Measurements from ENCODE around the gene ZNF653.

ZNF653 gene, protein sequence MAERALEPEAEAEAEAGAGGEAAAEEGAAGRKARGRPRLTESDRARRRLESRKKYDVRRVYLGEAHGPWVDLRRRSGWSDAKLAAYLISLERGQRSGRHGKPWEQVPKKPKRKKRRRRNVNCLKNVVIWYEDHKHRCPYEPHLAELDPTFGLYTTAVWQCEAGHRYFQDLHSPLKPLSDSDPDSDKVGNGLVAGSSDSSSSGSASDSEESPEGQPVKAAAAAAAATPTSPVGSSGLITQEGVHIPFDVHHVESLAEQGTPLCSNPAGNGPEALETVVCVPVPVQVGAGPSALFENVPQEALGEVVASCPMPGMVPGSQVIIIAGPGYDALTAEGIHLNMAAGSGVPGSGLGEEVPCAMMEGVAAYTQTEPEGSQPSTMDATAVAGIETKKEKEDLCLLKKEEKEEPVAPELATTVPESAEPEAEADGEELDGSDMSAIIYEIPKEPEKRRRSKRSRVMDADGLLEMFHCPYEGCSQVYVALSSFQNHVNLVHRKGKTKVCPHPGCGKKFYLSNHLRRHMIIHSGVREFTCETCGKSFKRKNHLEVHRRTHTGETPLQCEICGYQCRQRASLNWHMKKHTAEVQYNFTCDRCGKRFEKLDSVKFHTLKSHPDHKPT

DNA sequence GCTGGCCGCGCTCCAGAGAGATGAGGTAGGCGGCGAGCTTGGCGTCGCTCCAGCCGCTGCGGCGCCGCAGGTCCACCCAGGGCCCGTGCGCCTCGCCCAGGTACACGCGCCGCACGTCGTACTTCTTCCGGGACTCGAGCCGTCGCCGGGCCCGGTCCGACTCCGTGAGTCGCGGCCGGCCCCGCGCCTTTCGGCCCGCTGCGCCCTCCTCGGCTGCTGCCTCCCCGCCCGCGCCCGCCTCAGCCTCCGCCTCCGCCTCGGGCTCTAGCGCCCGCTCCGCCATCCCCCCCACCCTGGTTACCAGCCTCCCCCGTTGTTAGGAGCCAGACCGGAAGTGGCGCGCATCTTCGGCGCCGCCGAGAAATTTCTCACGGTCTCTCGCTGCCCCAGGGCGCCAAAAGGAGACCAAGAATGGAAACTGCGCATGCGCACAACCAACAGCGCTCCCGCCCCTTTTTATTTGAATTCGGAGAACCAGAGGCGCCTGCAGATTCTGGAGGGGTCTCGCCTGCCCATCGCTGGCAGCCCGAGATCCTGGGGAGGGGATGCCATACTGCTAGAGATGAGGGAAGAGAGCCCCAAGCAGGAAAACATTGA lies at the start of gene ZNF653:
Gene ZNF653 (minus strand): TSS at position 336 of the 597 bp plus-strand sequence. CDS start 53 bp downstream, at position 283.
- DNase-seq (ENCODE audit: low read depth) = peak; percentile 90

DNA sequence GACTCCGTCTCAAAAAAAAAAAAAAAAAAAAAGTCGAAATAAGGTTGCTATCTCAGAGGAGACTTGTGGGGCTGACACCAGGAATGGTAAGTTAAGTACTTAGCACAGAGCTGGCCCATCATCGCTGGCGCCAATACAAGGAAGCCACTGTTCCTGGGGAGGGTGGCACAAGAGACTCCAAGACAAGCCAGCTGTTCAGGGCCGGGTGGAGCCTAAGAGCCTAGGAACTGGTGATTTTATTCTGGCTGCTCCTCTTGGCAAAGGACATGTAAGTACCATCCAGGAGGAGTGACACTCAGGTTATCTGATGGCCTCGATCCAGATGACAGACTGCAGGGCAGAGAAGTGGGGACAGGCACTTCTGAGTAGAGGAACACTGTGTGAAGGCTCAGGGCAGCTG lies 49.6 kb upstream of the ZNF653 start:
- DNase-seq (ENCODE audit: low read depth) = no peak

DNA sequence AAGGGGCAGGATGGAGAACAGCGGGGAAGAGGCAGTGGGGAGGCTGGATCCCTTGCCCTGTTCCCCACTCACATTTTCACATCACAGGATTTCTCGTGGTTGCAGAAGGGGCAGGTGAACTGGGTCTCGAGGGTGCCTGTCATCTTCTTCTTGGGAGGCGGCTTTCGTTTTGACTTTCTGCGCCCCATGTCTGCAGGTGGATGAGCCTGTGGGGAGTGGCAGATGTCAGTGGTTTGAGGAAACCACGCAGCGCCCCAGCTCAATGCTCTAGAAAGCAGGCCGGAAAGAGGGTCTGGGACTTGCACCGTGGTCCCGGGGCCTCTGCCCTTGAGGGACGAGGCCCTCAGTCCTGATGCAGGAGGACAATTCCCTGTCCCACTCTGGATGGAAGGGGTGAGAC lies 48.5 kb upstream of the ZNF653 start:
- no peak for DNase-seq (ENCODE audit: low read depth)

DNA sequence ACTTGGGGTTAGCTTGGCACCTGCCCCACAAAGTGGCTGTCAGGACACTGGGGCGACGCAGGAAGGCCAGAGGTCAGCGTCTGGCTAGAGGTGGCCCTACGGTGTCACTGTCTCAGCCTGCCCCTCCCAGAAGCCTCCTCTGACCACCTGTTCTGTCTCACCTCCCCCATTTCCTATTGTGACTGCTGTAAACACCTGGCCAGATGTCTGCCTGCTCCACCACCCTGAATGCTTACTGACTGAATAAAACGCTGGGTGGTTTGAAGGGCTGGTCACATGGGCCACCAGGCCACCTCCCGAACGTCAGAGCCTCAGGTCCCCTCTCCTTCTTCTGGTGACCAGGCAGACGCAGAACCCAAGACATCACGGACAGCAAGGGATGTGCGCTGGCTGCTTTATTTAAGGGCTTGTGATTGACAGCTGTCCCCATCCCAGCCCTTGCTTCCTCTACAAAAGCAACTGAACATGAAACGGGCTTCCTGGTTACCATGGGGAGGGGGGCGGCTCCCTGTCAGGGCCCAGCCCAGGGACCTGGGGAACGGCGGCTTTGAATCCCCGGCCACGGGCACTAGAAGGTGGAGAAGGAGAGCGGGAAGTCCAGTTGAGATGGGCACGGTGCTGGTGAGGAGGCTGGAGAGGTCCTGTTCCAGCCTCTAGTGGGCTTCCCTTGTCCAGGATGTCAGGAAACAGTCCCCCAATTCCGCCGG lies 47.2 kb upstream of the ZNF653 start:
- DNase-seq (ENCODE audit: low read depth) = no peak

DNA sequence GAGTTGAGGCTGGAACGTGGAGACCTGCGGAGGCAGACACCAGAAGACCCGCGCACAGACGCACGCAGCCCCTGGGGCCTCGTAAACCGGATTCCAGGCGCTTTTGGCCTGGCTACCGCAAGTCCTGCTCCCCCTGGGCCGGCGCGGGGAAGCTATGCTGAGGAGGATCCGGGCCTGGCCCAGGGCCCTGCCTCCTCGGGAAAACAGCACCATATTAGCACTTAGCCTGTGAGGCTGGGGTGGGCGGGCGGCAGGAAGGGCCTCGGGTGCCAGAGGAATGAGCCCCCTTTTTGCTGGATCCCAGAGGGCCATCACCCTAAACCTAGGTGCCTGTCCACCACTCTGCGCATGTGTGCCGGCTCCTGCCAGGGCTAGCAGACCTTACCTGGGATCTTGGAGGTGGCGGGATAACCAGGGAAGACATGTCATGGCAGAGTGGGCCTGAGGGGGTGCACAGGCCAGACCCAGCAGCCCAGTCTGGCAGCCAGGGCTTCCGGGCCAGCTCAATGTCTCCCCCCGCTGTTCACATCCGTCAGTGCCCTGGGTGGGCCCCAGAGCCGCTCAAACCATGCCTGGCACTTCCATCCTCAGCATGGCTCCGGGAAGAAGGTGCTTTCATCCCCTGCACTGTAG lies 46.1 kb upstream of the ZNF653 start:
- DNase-seq (ENCODE audit: low read depth) = no peak

DNA sequence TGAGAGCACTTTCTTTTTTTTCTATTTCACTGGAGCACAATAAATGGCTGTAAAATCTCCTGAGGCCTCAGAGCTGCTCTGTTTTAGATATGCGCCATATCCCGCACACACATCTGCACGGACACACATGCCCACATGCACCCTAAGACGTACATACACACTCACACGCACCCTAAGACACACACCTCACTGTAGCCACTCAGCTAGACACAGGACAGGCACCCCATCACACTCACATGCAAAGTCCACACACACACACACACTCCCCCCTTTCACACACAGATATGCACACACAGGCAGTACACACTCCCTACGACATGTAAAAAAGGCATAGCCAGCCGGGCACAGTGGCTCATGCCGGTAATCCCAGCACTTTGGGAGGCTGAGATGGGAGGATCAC lies 44.6 kb upstream of the ZNF653 start:
- no peak for DNase-seq (ENCODE audit: low read depth)

DNA sequence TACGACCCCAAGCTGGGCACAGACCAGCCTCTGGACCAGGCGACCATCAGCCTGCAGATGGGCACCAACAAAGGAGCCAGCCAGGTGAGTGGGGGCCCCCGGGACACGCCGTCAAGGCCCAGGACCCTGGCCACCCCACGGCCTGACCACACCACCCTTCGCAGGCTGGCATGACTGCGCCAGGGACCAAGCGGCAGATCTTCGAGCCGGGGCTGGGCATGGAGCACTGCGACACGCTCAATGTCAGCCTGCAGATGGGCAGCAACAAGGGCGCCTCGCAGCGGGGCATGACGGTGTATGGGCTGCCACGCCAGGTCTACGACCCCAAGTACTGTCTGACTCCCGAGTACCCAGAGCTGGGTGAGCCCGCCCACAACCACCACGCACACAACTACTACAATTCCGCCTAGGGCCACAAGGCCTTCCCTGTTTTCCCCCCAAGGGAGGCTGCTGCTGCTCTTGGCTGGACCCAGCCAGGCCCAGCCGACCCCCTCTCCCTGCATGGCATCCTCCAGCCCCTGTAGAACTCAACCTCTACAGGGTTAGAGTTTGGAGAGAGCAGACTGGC lies 43.8 kb upstream of the ZNF653 start:
- DNase-seq (ENCODE audit: low read depth) = no peak

DNA sequence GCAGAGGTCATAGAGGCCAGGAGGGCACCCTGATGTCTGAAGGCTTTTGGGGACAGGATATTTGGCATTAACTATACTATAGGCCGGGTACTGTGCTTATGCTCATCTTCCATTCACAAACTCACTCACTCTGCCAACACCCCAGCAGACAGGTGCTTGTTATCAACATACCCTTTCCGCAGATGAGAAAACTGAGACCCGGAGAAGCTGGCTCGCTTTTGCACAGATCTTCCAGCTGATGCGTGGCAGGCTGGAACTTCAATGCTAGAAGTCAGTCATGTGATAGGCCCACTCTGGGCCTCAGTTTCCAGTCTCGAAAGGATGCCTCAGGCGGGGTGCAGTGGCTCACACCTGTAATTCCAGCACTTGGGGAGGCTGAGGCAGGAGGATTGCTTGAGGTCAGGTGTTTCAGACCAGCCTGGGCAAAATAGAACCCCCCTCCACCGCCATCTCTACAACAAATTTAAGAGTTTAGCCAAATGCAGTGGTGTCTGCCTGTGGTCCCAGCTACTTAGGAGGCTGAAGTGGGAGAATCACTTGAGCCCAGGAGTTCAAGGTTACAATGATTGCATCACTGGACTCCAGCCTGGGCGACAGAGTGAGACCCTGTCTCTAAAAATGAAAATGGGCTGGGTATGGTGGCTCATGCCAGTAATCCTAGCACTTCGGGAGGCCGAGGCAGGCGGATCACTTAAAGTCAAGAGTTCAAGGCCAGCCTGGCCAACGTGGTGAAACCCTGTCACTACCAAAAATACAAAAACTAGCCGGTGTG lies 42.5 kb upstream of the ZNF653 start:
- no peak for DNase-seq (ENCODE audit: low read depth)

DNA sequence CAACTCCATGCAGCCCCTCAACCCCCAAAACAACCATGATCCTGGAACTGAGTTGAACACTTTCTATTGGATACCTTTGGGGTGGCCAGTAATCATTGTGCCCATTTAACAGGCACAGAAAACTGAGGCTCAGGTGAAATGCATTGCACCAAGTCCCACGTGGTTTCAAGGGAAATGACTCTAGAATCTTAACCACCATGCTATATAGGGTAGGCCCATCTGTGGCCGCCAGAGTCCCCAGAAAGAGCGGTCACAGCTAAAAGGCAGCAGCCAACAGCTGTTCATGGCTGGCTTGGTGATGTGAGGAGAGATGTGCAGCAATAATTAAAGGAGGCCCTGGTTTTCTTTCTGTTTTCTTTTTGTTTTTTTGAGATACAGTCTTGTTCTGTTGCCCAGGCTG lies 35.6 kb upstream of the ZNF653 start:
- no peak for DNase-seq (ENCODE audit: low read depth)

DNA sequence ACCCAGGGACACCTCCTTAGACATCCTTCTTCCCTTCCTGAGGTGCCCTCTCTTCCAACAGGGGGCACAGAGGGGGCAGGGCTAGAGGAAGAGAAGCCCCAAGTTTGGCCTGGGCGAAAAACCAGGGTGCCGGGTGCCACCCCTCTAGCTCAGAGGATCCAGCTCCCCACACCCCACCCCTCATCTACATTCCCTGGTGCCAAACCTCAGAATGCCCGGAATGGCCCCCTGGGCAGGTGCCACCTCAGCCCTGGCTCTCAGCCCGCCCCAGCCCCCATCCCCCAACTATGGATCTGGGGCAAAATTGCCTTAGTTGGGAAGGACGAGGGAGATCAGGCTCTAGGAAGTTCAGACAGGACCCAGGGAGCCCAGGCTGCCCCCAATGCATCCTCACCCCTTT lies 35.0 kb upstream of the ZNF653 start:
- no peak for DNase-seq (ENCODE audit: low read depth)

DNA sequence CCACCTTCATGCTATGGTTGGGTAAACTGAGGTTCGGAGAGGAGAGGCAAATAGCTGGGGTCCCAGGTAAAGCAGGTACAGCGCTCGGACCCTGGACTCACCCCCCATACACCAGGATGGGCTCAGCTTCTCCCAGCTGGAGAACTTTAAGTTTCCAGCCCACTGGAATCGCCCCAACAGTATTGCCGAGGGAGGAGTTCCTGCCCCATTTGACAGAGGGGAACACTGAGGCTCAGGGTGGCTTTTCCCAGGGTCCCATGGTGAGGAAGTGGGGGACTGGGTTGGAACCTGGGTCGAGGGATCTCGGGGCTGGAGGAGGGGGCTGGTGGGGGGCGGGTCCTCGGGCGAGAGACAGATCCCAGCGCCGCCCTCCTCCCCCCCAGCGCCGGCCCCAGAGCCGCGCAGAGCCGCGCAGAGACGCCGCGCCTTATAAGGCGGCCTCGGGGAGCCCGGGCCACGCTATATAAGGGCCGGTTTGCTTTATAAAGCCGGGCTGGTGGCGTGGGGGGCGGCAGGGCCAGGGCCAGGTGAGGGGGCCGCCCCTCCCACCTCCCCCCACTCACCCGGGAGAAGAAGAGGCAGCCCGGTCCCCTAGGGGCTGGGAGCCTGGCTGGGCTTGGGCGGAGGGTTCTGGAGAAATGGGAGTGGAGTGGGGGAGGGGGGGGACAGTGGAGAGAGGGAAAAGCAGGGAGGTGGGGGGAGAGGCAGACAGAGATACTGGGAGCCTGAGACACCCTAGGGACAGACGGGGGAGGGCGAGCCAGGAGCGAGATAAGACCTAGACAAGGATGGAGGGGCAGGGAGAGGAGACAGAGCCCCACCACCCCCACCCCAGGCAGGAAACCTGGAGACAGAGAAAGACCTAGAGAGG lies 34.1 kb upstream of the ZNF653 start:
- DNase-seq (ENCODE audit: low read depth) = no peak

DNA sequence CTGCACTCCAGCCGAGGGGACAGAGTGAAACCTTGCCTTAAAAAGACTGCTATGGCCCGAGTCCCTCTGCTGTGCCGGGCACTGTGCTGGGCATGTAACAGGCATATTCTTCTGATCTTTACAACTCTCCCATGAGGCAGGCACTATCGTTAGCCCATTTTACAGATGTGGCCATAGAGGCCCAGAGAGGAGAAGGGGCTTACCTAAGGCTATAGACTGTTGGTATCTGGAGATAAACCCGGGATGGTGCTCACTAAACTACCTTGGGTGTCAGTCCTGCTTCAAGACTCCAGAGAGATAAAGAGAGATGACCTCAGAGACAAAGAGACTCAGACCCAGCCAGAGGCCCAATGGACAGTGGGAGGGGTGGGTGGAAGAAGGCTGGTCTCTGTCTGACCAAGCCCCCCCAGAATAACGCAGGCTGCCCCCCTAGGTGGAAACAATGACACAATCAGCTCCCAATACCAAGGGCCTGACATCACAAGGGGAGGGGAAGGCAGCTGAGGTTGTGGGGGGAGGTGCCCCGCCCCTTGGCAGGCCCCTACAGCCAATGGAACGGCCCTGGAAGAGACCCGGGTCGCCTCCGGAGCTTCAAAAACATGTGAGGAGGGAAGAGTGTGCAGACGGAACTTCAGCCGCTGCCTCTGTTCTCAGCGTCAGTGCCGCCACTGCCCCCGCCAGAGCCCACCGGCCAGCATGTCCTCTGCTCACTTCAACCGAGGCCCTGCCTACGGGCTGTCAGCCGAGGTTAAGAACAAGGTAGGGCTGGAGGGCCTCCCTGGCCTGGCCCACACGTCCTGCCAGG lies 32.8 kb upstream of the ZNF653 start, which contains the start of gene CNN1:
Gene CNN1 (plus strand): TSS at position 620 of the 805 bp plus-strand sequence. CDS start 77 bp downstream, at position 697.
- DNase-seq (ENCODE audit: low read depth) = no peak

DNA sequence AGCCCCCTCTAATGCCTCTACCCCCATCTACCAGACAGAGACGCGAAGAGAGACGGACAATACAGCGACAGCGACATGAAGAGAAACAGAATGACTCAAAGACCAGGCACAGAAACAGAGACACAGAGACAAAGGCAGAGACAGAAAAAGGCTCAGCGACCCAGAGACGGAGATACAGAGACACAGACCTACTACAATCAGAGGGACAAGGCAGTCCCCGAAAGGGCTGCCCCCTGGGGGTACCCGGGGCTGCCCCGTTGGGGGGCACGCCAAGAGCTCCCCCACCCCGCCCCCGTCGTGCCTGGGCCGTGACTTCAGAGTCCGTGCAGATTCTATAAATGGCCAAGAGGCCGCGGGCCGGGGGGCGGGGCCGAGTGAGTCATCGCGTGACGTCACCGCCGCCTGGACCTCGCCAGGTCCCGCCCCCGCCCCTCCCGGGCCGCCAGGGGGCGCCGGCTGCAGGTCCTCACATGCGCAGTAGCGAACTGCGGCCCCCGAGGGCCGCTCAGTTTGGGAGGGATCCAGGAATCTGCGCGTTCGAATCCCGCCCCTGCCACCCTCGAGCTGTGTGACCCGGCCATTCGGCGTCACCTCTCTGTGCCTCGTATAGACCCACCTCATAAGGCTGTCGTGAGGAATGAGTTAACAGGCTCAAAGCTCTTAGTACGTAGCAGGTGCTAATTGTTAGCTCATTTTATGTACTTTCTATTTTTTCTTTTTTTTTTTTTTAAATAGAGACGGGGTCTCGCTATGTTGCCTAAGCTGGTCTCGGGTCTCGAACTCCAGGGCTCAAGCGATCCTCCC lies 30.4 kb upstream of the ZNF653 start:
- peak; percentile 81 for DNase-seq (ENCODE audit: low read depth)

DNA sequence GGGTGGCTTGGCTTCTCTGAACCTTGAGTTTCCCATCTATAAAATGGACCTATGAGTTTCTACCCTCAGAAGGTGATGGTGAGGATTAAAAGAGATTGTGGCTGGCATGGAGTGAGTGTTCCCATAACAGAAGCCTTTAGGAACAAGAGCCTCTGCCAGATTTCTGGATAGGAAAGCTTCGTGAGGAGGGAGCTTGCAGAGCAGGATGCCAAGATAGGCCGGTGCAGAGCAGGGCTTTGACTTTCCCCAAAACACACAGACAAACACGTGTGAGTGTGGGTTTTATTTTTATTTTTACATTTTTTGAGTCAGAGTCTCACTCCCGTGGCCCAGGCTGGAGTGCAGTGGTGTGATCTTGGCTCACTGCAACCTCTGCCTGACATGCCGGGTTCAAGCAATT lies 29.3 kb upstream of the ZNF653 start:
- no peak for DNase-seq (ENCODE audit: low read depth)

DNA sequence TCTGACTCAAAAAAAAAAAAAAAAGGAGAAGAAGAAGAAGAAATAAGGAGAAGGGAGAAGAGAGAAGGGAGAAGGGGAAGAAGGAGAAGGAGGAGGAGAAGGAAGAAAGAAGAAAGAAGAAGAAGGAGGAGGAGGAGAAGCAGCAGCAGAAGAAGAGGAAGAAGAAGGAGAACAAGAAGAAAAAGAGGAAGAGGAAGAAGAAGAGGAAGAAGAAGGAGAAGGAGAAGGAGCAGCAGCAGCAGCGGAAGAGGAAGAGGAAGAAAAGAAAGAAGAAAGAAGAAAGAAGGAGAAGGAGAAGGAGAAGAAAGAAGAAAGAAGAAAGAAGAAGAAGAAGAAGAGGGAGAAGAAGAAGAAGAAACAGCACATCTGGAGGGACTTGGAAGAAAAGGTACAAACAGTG lies 28.9 kb upstream of the ZNF653 start:
- DNase-seq (ENCODE audit: low read depth) = no peak

DNA sequence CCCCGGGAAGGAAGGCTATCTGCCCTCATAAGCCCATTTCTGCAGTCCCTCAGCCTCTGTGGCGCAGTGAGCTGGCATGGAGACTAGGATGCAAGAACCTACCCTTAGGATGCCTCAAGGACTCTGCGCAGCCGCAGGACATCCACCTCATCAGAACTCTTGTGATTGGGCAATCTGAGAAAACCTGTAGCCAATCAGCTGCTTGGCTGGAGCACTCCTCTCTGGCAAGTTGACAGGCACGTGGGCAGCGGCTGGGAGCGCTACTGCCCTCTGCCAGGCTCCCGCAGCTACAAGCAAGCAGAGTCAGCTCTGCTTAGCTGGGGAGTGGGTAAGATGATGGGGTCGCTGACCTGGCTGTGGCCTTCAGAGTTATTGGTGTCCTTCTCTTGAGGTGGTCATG lies 24.8 kb upstream of the ZNF653 start:
- DNase-seq (ENCODE audit: low read depth) = no peak

DNA sequence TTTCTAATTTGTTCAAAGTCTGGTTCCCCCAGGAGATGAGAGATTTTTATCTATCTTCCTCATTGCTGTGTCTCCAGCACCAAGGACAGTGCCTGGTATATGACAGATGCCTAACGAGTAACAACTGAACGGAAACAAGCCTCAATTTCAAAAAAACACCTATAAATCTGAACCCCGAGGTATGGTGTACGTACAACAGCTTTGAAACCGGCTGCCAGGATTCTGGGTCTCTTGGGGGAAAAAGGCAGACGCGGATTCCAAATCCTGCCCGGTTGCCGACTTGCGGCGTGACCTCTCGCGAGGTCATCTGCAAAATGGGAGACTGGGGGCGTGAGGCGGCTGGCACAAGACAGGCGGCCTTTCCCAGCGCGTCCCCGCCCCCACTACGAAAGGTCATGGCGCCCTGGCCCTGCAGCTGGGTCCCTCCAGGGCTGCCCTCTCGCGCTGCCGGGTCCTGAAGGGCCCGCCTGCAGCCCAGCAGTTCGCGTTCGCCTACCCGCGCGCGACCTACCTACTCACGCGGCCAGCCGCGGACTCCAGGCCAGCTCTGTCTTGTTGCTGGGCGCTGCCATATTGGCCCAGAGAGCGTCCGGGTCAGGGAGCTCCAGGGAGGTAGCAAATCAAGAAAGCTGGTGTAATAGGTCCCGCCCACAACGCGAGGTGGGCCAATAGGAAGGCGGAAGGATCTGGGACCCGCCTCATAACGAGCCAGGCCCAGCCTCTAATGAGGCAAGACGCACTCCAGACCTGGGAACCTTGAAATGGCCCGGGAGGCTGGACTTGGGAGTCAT lies 23.1 kb upstream of the ZNF653 start, which contains the start of gene ECSIT:
Gene ECSIT (minus strand): TSS at position 584 of the 791 bp plus-strand sequence. CDS start 9,964 bp downstream, outside the sequence.
- peak; percentile 87 for DNase-seq (ENCODE audit: low read depth)

Measured in activated T-helper 9 cell treated with anti-CD3 and anti-CD28 coated beads, Interleukin-2, amount 50 U/mL, for 16 hours (primary cell).